Caki2 (cell line): ENCODE results near the gene GRHL1. TPM values are rescaled to one million over a fixed set of nuclear protein-coding genes. Genes with fewer than 3 reads are reported as not detected.
A peak's percentile ranks its signal among the peaks of the same experiment; 100 is the strongest.

Experiments used
- DNase-seq: peaks from one replicate; pipeline ENCODE4 v3.0.0-alpha.2; 2015; ENCODE audit warnings: low read depth
- in situ Hi-C: cut with HindIII; loops from 2 replicates; pipeline ENCODE4 v1.10.0; 2016; ENCODE audit warnings: low sequenced_read_pairs, low pct_unique_long_range_greater_than_20kb, mixed read lengths
- total RNA-seq: library from RNA; depleted of rRNA; stranded (reverse); fragments of >200 nt; shearing (Covaris generic); gene quantifications from 2 replicates; pipeline ENCODE4 v1.2.3, GENCODE V29; 2014; ENCODE audit warnings: low replicate concordance; rRNA removed

GRHL1 gene
- total RNA-seq, 1 experiment from 2014 or later: 9.1 TPM

DNA sequence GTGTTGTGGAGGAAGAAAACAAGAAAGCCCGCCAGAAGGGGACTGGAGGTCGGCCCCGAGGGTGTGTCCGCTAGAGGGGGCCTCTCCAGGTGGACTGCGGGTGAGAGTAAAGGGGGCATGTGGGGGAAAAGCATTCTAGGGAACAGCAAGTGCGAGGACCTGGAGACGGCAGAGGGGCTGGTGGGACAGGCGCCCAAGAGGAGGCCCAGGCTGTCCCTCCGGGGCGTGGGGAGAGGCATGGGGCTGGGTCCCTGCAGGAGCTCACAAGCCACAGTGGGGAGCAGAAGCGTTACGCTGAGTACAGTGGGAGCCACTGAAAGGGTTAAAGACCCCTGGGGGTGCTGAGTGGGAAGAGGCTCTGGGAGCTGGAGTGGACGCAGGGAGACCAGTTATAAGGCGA lies 90.2 kb downstream of the GRHL1 start:
- no peak for DNase-seq
- in situ Hi-C loops: loop anchor here (25.0 kb wide), 1 partner anchor 229 kb away; no protein-coding TSS in a partner anchor

DNA sequence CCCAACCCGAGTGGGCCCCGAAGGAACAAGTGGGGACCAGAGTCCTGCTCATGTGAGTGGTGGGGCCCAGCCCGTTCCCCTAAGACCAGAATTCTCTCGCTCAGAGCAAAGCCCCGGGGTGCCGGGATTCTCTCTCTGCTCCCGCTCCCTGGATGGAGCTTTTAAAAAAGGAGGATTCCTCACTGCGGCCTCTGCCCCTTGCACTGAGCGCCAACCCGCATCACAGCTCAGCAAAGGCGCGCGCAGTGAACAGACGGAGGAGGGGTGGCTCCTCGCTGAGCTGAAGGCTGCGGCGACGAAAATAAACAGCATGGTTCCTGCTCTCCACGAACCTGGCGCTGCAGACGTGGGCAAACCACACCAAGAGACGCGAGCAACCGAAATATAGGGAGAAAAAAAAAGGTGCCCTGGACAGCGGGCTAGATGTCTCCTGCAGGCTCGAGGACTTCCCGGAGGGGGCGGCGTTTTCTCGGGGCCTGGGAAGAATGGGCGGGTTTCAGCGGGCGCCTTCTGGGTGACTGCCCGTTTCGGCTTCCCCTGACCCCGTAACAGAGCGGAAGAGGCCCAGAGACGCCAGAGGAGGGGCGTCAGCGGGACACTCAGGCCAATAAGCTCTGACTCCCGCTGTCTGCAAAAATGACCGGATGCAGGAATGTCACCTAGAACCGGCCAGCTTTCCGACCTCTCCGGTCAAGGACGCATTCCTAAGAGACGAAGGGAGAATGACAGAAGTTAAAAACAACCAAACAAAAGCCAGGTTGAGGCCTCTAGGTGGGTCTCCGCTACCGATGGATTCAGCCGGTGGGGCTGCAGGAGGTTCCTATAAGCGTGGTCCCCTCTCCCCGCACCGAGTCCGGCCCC lies 91.0 kb downstream of the GRHL1 start:
- in situ Hi-C loops: loop anchor here (25.0 kb wide), 1 partner anchor 230 kb away; no protein-coding TSS in a partner anchor
- DNase-seq: peak; percentile 76

DNA sequence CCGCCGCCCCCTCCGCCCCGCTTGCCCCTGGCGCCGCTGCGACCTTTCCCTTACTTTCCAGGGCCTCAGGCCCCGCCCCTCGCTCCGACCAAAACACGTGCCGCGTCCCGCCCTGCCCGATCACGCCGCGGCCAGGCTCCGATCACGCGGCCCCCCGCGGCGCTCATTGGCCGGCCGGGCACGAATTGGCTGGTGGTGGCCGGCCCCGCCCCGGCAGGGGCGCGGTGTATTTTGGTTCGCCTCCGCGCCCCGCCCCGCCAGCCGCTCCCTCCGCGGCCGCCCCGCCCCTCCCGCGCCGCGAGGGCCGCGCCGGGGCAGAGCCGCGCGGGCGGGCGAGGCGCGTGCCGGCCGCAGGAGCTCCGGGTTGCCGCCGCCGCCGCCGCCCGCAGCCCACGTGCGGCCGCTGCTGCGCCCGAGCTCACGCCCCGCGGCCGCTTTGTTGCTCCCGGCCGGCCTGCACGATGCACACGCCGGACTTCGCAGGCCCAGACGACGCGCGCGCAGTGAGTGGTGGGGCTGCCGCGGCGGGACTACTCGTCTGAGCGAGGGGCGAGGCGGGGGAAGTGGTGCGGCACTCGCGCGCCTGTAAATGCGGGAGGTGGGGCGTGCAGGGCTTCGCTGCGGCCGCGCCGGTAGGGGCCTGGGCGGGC lies 91.9 kb downstream of the GRHL1 start, which contains the start of gene KLF11:
Gene KLF11, plus strand, starts transcription at position 295 of the 650 bp plus-strand sequence. Its CDS starts 167 bp downstream, at position 462.
- in situ Hi-C loops: loop anchor here (25.0 kb wide), 1 partner anchor 231 kb away; no protein-coding TSS in a partner anchor
- DNase-seq: peak; percentile 92

DNA sequence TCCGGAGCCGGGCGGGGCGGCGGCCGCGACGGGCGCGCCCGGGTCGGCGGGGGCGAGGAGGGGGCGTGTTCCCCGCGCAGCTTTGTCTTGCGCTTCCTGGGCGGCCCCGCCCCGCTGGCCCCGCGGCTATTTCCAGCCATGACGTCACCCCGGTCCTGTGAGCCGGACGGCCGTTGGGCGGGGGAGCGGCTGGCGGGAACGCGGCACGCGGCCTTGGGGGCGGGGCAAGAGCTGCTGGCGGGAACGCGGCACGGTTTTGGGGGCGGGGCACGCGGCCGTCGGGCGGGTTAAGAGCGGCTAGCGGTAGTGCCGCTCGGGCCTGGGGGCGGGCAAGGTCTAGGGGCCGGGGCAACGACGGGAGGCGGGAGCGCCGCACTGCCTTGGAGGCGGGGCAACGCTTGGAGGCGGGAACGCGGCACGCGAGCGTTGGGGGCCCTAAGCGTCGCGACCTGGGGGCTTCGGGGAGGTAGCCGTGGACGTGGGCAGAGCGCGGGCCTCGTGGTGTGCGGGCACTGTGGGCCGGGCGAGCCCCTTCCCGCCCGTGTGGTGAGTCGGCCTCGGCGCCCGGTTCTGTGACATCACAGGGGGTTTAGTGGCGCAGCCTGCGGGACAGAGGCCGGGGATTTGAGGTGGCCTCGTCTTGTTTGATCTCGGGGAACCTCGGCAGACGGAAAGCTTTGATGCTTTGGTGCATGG lies 92.6 kb downstream of the GRHL1 start:
- DNase-seq: peak; percentile 90
- in situ Hi-C loops: loop anchor here (25.0 kb wide), 1 partner anchor 232 kb away; no protein-coding TSS in a partner anchor

DNA sequence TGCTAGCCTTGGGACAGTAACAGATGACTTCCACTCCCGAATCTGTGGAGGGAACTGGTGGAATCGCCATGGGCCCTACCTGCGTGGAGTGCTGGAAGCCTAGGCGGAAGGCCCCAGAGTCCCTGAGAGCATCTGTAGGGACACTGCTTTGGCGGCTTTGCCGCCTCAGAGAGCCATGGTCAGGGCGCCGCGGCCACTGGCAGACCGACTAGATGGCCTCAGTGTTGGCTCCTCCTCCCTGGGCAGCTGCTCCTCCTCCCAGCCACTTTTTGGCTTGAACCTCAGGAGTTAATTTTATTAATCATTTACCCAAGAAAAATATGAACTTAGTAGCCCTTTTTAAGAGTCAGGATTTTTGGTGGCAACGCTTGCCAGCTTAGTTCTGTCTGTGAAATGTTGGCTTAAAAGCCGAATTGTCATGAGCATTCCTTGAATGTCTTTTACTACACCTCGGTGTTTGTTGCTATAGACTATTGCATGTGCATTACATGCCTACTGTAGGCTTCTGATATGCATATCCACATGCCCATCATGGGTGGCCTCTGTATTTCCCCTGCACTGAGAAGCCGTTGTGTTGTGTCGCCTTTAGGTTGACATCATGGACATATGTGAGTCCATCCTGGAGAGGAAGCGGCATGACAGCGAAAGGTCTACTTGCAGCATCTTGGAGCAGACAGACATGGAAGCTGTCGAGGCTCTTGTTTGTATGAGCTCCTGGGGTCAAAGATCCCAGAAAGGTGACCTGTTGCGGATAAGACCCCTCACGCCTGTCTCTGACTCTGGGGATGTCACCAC lies 94.3 kb downstream of the GRHL1 start:
- in situ Hi-C loops: loop anchor here (25.0 kb wide), 1 partner anchor 233 kb away; no protein-coding TSS in a partner anchor
- peak; percentile 80 for DNase-seq

DNA sequence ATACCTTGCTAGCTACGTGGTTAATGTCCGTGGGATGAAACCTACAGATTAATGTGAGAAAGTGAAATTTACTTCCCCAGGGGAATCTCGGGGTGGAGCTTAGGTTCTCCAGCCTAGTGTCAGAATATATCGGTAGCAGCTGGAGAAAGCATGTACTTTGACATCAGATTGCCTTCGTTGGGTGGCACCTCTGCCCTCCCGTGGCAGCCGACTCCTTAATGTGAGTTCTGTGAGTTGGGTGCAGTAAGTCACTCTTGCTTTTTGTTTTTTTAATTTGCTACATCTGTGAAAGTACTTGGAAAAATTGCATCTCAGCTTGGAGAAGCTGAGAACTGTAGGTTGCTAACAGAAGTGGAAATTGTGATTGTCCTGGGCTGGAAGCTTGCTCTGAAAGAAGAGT lies 95.4 kb downstream of the GRHL1 start:
- in situ Hi-C loops: loop anchor here (25.0 kb wide), 1 partner anchor 235 kb away; no protein-coding TSS in a partner anchor
- DNase-seq: no peak

DNA sequence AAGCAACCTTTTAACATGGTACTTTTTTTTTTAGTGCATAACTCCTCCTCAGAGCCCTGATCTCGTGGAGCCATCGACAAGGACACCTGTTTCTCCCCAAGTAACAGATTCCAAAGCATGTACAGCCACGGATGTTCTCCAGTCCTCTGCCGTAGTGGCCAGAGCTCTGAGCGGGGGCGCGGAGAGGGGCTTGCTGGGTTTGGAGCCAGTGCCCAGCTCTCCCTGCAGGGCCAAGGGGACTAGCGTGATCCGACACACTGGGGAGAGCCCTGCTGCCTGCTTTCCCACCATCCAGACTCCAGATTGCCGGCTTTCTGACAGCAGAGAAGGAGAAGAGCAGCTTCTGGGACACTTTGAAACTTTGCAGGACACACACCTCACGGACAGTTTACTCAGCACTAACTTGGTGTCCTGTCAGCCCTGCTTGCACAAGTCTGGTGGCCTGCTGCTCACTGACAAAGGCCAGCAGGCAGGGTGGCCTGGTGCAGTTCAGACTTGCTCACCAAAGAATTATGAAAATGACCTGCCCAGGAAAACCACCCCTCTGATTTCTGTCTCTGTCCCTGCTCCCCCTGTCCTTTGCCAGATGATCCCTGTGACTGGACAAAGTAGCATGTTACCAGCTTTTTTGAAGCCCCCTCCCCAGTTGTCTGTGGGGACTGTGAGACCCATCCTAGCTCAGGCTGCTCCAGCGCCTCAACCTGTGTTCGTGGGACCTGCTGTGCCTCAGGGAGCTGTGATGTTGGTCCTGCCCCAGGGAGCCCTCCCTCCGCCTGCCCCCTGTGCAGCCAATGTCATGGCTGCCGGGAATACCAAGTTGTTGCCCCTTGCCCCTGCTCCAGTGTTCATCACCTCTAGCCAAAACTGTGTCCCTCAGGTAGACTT lies 96.4 kb downstream of the GRHL1 start:
- in situ Hi-C loops: loop anchor here (25.0 kb wide), 1 partner anchor 236 kb away; no protein-coding TSS in a partner anchor
- no peak for DNase-seq

DNA sequence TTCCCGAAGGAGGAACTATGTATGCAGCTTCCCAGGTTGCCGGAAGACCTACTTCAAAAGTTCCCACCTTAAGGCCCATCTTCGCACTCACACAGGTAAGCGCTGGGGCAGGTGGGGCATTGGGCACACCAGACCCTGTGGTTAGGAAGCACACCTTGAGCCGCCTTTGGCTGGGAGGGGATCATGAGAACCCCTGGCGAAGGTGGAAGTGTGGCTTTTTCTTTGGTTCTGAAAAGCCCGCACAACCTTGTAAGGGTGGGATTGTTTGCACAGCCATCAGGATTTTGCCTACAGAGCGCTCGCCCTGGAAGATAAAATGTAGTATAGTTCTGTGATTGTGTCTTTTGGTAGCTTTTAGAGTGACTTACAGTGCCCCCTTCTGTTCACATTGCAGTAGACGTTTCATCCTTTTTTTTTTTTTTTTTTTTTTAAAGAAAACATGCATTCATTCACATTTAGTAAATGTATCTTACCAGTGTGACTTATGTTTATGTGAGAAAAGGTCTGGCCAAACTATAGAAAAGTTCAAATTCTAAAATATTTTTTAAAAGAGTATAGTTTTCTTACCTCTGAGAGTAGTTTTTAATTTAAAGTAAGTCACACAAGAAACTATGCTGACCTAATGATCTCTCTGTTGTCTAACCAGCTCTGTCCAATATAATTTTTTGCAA lies 97.1 kb downstream of the GRHL1 start:
- DNase-seq: peak; percentile 57

More for the DNA sequence above, 97.1 kb downstream of the GRHL1 start:
- in situ Hi-C loops: loop anchor here (25.0 kb wide), 1 partner anchor 236 kb away; no protein-coding TSS in a partner anchor

Other genes starting within 250 kb of the GRHL1 start
- 19.4 and 44.9 TPM in 2 replicates for gene TAF1B, start 108.2 kb upstream of the GRHL1 start, total RNA-seq
- 11.7 and 13.1 TPM in 2 replicates for gene KLF11, start 91.9 kb downstream of the GRHL1 start, total RNA-seq
- 3.2 and 5.7 TPM in 2 replicates for gene CYS1, start 128.7 kb downstream of the GRHL1 start, total RNA-seq
- 14.7 and 19.4 TPM in 2 replicates for gene RRM2, start 171.0 kb downstream of the GRHL1 start, total RNA-seq